Measurements from ENCODE around the gene LRRC2. TPM values are rescaled to one million over a fixed set of nuclear protein-coding genes. Genes with fewer than 3 reads are reported as not detected.

LRRC2 gene
- total RNA-seq, 3 donors from 2014 or later: 1.8 to 2.8 (median 2.5) TPM

GRCh38 chr3:46482632-46483350 lies 83.3 kb downstream of the LRRC2 start:
- Histone ChIP-seq H3K4me1 (ENCODE audit: low read depth) (peaks cover 7% of the 10 kb centered on the region), H3K9me3 (no peaks in the 10 kb centered on the region), H3K4me3 (no peak overlapping the region), H3K36me3 (ENCODE audit: low read depth) (no peaks in the 10 kb centered on the region)
- DNase-seq (no peak), ATAC-seq (no peak)
- TF ChIP-seq CTCF (IDR thresholded peaks at IDR 0.05): no peak
- intact Hi-C loops (cut with DNase I, micrococcal nuclease): loop anchor here in 1 of 2 donors (10.0 kb wide), 1 partner anchor 72 kb away; no protein-coding TSS in a partner anchor

- DNase-seq (no peak), ATAC-seq (no peak)
- H3K4me1 ChIP-seq (ENCODE audit: low read depth): peaks cover 7% of the 10 kb centered on the region
- TF ChIP-seq CTCF (IDR thresholded peaks at IDR 0.05): no peak
- H3K36me3 ChIP-seq (ENCODE audit: low read depth): no peaks in the 10 kb centered on the region
- intact Hi-C loops (cut with DNase I, micrococcal nuclease): loop anchor here in 1 of 2 donors (10.0 kb wide), 1 partner anchor 73 kb away; no protein-coding TSS in a partner anchor
- no peaks in the 10 kb centered on the region for H3K9me3 ChIP-seq
- H3K4me3 ChIP-seq: no peak overlapping the region
These were observed 84.5 kb downstream of the LRRC2 start for GRCh38 chr3:46481636-46482035.

GRCh38 chr3:46480491-46481195 lies 85.5 kb downstream of the LRRC2 start:
- H3K4me1 ChIP-seq (ENCODE audit: low read depth): peaks cover 7% of the 10 kb centered on the region
- H3K9me3 ChIP-seq: no peaks in the 10 kb centered on the region
- DNase-seq (no peak), ATAC-seq (no peak)
- no peak for TF ChIP-seq CTCF (IDR thresholded peaks at IDR 0.05)
- no peak overlapping the region for H3K4me3 ChIP-seq
- no peaks in the 10 kb centered on the region for H3K36me3 ChIP-seq (ENCODE audit: low read depth)
- intact Hi-C loops (cut with DNase I, micrococcal nuclease): loop anchor here in 1 of 2 donors (10.0 kb wide), 1 partner anchor 74 kb away; no protein-coding TSS in a partner anchor

GRCh38 chr3:46479696-46480095 lies 86.4 kb downstream of the LRRC2 start:
- no peak for DNase-seq
- peaks cover 1% of the 10 kb centered on the region for H3K4me1 ChIP-seq (ENCODE audit: low read depth)
- H3K4me3 ChIP-seq: no peak overlapping the region
- no peak for TF ChIP-seq CTCF (IDR thresholded peaks at IDR 0.05)
- ATAC-seq: no peak
- peaks cover 4% of the 10 kb centered on the region for H3K9me3 ChIP-seq
- no peaks in the 10 kb centered on the region for H3K36me3 ChIP-seq (ENCODE audit: low read depth)
- intact Hi-C loops (cut with DNase I, micrococcal nuclease): loop anchor here in 1 of 2 donors (10.0 kb wide), 1 partner anchor 75 kb away; no protein-coding TSS in a partner anchor

GRCh38 chr3:46479021-46479420 lies 87.1 kb downstream of the LRRC2 start:
- ATAC-seq (no peak), DNase-seq (no peak)
- intact Hi-C loops (cut with DNase I, micrococcal nuclease): no loop called here

More at GRCh38 chr3:46479021-46479420, 87.1 kb downstream of the LRRC2 start:
- H3K9me3 ChIP-seq: peaks cover 6% of the 10 kb centered on the region
- no peak overlapping the region for H3K4me3 ChIP-seq
- H3K36me3 ChIP-seq (ENCODE audit: low read depth): no peaks in the 10 kb centered on the region
- no peak for TF ChIP-seq CTCF (IDR thresholded peaks at IDR 0.05)
- no peaks in the 10 kb centered on the region for H3K4me1 ChIP-seq (ENCODE audit: low read depth)
